B cell (primary cell): ENCODE measurements around the gene NBEA. TPM values are rescaled to one million over a fixed set of nuclear protein-coding genes. Genes with fewer than 3 reads are reported as not detected.

Experiments
- ATAC-seq: fragments of 200-7000 bp; cut with Tn5 transposase; one replicate; pipeline ENCODE4 v1.10.0; 2021; ENCODE audit warnings: low read depth, mild to moderate bottlenecking, moderate number of reproducible peaks, moderate library complexity
- CTCF ChIA-PET: fragments of 350-600 bp; sonication (Branson Sonifier 250); formaldehyde crosslinking; loops from one replicate; lab custom pipeline; 2021; ENCODE audit warnings: antibody characterized with exemption, inconsistent platforms; lab: Charles Lee
- POLR2A ChIA-PET: fragments of 350-600 bp; sonication (Branson Sonifier 250); formaldehyde crosslinking; loops from one replicate; lab custom pipeline; 2021; ENCODE audit warnings: antibody characterized with exemption; lab: Charles Lee
- DNase-seq: peaks from one replicate; pipeline ENCODE4 v3.0.0; 2013
- H2AFZ ChIP-seq: 2 replicates; pipeline ENCODE4 v1.6.1; 2012; ENCODE audit warnings: mild to moderate bottlenecking, low read depth, low read length; ENCODE audit not compliant: insufficient read depth, poor library complexity, severe bottlenecking
- H3K27ac ChIP-seq, 2 donors: 1 replicate in 1 of 2; 2 replicates in 1 of 2; pipeline ENCODE4 v1.5.1; 2012 to 2013; ENCODE audit warnings: low read length in 2 of 2, mild to moderate bottlenecking in 2 of 2, moderate library complexity in 1 of 2
- H3K27me3 ChIP-seq, 4 experiments: fragments of 200-600 bp in 1 of 4; sonication (generic) in 1 of 4; replicated peaks in 1 of 4; 1 replicate in 2 of 4; 2 replicates in 2 of 4; pipeline versions ENCODE4 v1.6.1 to v1.7.0; 2013 to 2016; ENCODE audit warnings: low read length in 3 of 4, mild to moderate bottlenecking in 2 of 4, mixed read lengths in 1 of 4, moderate library complexity in 1 of 4; ENCODE audit not compliant: insufficient read depth in 4 of 4, control insufficient read depth in 3 of 4; ENCODE audit errors: control extremely low read depth in 1 of 4
- H3K36me3 ChIP-seq, 2 experiments: replicated peaks in 1 of 2; 1 replicate in 1 of 2; 2 replicates in 1 of 2; pipeline versions ENCODE4 v1.6.1 to v1.7.1; 2013; ENCODE audit warnings: low read length in 1 of 2; ENCODE audit not compliant: insufficient read depth in 2 of 2, control insufficient read depth in 1 of 2; ENCODE audit errors: control extremely low read depth in 1 of 2, extremely low read depth in 1 of 2
- H3K4me1 ChIP-seq, 2 donors: fragments of 200-600 bp in 1 of 2; sonication (generic) in 1 of 2; 1 replicate in 1 of 2; 2 replicates in 1 of 2; pipeline versions ENCODE4 v1.5.1 to v1.6.1; 2013 to 2017; ENCODE audit warnings: low read length in 2 of 2; ENCODE audit not compliant: control insufficient read depth in 2 of 2, insufficient read depth in 2 of 2
- H3K4me2 ChIP-seq: replicated peaks from 2 replicates; pipeline ENCODE3; 2012; ENCODE audit warnings: mild to moderate bottlenecking, low read depth, low read length; ENCODE audit not compliant: poor library complexity, severe bottlenecking
- H3K4me3 ChIP-seq, 5 experiments: fragments of 200-600 bp in 1 of 5; sonication (generic) in 1 of 5; 1 replicate in 3 of 5; 2 replicates in 2 of 5; pipeline versions ENCODE4 v1.5.1 to v1.7.0; 2011 to 2016; ENCODE audit warnings: low read length in 4 of 5, mild to moderate bottlenecking in 4 of 5, low read depth in 2 of 5, control low read depth in 1 of 5, moderate library complexity in 1 of 5; ENCODE audit not compliant: insufficient read depth in 1 of 5; ENCODE audit errors: control extremely low read depth in 1 of 5, extremely low read depth in 1 of 5
- H3K79me2 ChIP-seq: fragments of 200-600 bp; sonication (generic); one replicate; pipeline ENCODE4 v1.6.0; 2016; ENCODE audit warnings: low read length; ENCODE audit not compliant: control insufficient read depth, insufficient read depth
- H3K9ac ChIP-seq: fragments of 200-600 bp; sonication (generic); 2 replicates; pipeline ENCODE4 v1.6.1; 2017; ENCODE audit warnings: mild to moderate bottlenecking, low read length, moderate library complexity
- H3K9me3 ChIP-seq, 3 donors: one replicate each; pipeline versions ENCODE4 v1.6.1 to v1.7.1; 2013; ENCODE audit warnings: low read length in 2 of 3; ENCODE audit not compliant: control insufficient read depth in 2 of 3, insufficient read depth in 1 of 3; ENCODE audit errors: control extremely low read depth in 1 of 3
- H4K20me1 ChIP-seq: 2 replicates; pipeline ENCODE4 v1.6.0; 2012; ENCODE audit warnings: mild to moderate bottlenecking, low read length; ENCODE audit not compliant: insufficient read depth, control insufficient read depth, poor library complexity, severe bottlenecking
- H3K27ac Mint-ChIP-seq: one replicate; pipeline ENCODE4 v1.8.0; 2021; ENCODE audit warnings: mixed read lengths
- H3K27me3 Mint-ChIP-seq: one replicate; pipeline ENCODE4 v1.8.0; 2021; ENCODE audit warnings: mixed read lengths
- H3K4me1 Mint-ChIP-seq: one replicate; pipeline ENCODE4 v1.8.0; 2021; ENCODE audit warnings: mixed read lengths
- H3K4me3 Mint-ChIP-seq: one replicate; pipeline ENCODE4 v1.8.0; 2021; ENCODE audit warnings: mixed read lengths
- H3K9me3 Mint-ChIP-seq: one replicate; pipeline ENCODE4 v1.8.0; 2022; ENCODE audit warnings: mixed read lengths; ENCODE audit not compliant: insufficient read depth
- CTCF ChIP-seq: fragments of 200-600 bp; IDR thresholded peaks from one replicate; pipeline ENCODE4 v1.8.0; 2022; ENCODE audit warnings: antibody characterized with exemption, mild to moderate bottlenecking
- EZH2 ChIP-seq: IDR thresholded peaks from 2 replicates; pipeline ENCODE4 v1.6.1; 2012; ENCODE audit warnings: borderline replicate concordance, low read depth, mild to moderate bottlenecking, moderate library complexity, low read length; ENCODE audit not compliant: insufficient read depth, poor library complexity, severe bottlenecking
- WGBS: methylation state at CpG from one replicate; pipeline ENCODE4 v1.1.5; 2013; ENCODE audit warnings: missing lambda C conversion rate; ENCODE audit not compliant: insufficient coverage; 5-methylcytosine and 5-hydroxymethylcytosine counted together
- intact Hi-C: fragments of 100-400 bp; cut with micrococcal nuclease; formaldehyde crosslinking; loops from one replicate; pipeline ENCODE4 v1.10.0; 2022
- polyA plus RNA-seq: library from polyadenylated mRNA; depleted of rRNA; stranded (reverse); fragments of >200 nt; gene quantifications from 2 replicates; pipeline ENCODE4 v1.2.3, GENCODE V29; 2012
- total RNA-seq, 2 donors: library from RNA; stranded (reverse); fragments of 120-200 nt in 1 of 2; gene quantifications; 1 replicate in 1 of 2; 2 replicates in 1 of 2; pipeline versions ENCODE4 v1.2.3 to v1.2.4, GENCODE V29; 2013 to 2022

Gene NBEA
- total and polyA plus RNA-seq, 2 donors (not counting 1 experiment from before 2014, with no cell fraction given), result 1.5 to 10.7 TPM

DNA sequence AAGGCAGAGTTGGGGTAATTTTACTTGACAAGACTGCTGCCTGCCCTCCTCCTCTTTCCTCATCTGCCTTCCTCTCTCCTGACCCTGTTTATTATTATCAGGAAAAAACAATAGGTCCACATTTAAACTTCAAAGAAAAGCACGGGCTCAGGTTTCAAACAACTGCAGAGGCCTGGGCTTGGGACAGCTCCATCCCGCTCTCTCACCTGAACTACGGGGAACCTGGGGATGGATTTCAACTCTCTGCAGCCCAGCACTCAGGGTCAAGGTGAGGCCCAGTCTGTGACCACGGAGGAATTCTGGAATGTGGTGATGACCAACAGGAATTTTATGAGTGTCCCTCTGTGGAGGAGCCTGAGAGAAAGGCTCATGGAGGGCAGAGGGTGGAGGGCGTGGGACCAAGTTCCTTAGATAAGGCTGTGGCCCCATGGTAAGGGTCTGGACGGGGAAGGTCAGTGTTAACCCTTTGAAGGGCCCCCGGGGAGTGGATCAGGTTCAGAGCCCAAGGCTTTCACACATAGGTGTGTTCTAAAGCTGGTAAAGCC is 755.2 kb downstream of the NBEA start:
- H3K27ac ChIP-seq, result no peak overlapping the region
- intact Hi-C loops, result no loop called here
- H3K27me3 Mint-ChIP-seq, result peaks cover 6% of the 10 kb centered on the region
- POLR2A ChIA-PET, result no interaction called here
- H3K4me3 Mint-ChIP-seq, result no peak overlapping the region
- H3K4me3 ChIP-seq, result no peak overlapping the region
- WGBS, result 60% methylated on average over 7 of the region's 7 CpGs
- no peaks in the 10 kb centered on the region for H4K20me1 ChIP-seq
- H3K9me3 Mint-ChIP-seq, result no peaks in the 10 kb centered on the region
- CTCF ChIA-PET, result interaction anchor here (0.6 kb wide), 1 partner anchor 156 kb away, joined by 3 read pairs; no protein-coding TSS in a partner anchor
- no peak overlapping the region for H2AFZ ChIP-seq
- H3K27me3 ChIP-seq, result no peaks in the 10 kb centered on the region
- H3K4me1 ChIP-seq, result no peaks in the 10 kb centered on the region
- no peak for DNase-seq
- H3K79me2 ChIP-seq, result no peaks in the 10 kb centered on the region
- ATAC-seq, result no peak
- H3K9ac ChIP-seq, result no peak overlapping the region
- H3K27ac Mint-ChIP-seq, result no peak overlapping the region
- H3K9me3 ChIP-seq, result peaks cover 0 to 8% (median 0%) of the 10 kb centered on the region in 3 donors
- no peaks in the 10 kb centered on the region for H3K4me1 Mint-ChIP-seq
- no peaks in the 10 kb centered on the region for H3K36me3 ChIP-seq
- no peak for TF ChIP-seq EZH2
- no peak for TF ChIP-seq CTCF
- H3K4me2 ChIP-seq, result no peak overlapping the region

DNA sequence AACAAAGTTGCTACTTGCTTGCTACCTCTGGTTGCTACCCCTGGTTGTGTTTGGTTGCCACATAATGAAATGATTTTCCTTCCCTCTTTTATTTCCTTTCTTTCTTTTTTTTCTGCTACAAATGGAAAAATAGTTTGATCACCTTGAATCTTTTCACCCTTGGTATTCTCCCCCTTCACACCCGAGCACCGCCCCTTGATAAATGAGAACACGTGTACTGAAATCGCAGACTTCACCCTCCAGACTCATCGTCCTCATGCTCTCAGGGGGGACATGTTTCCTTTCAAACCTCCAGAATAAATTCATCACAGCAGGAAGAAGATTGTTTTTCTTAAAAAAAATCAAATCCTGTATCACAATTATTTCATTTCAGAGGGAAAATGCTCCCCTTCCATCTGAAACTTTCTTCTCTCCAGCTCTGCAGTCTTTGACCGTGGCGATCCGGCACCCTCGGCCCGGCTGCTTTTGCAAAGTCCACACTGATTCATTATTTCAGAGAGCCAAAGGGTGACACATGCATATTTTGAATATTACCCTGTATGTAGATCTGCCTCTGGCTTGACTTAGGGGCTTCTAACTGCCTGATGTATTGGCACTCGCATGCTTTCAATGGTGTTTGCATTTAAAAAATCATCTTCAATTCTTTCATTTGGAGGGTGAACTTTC is 757.0 kb downstream of the NBEA start:
- Mint-ChIP-seq H3K9me3 (peaks cover 2% of the 10 kb centered on the region), H3K4me3 (no peak overlapping the region), H3K27ac (no peak overlapping the region), H3K4me1 (no peaks in the 10 kb centered on the region), H3K27me3 (peaks cover 6% of the 10 kb centered on the region)
- no peak for DNase-seq
- H3K4me3 ChIP-seq, result no peak overlapping the region
- no peaks in the 10 kb centered on the region for H3K27me3 ChIP-seq
- ChIA-PET POLR2A (no interaction called here), CTCF (no interaction called here)
- no peaks in the 10 kb centered on the region for H3K4me1 ChIP-seq
- H2AFZ ChIP-seq, result no peak overlapping the region
- 100% methylated on average over 3 of the region's 11 CpGs for WGBS
- no peak overlapping the region for H3K27ac ChIP-seq
- no peak for TF ChIP-seq EZH2
- TF ChIP-seq CTCF, result no peak
- H3K36me3 ChIP-seq, result no peaks in the 10 kb centered on the region
- no peak overlapping the region for H3K9ac ChIP-seq
- no peaks in the 10 kb centered on the region for H3K79me2 ChIP-seq
- no peak overlapping the region for H3K4me2 ChIP-seq
- H4K20me1 ChIP-seq, result no peaks in the 10 kb centered on the region
- peaks cover 0 to 8% (median 0%) of the 10 kb centered on the region in 3 donors for H3K9me3 ChIP-seq
- intact Hi-C loops, result no loop called here
- no peak for ATAC-seq
